T-cell (primary cell): ENCODE data around the gene CKAP2L. TPM values are rescaled to one million over a fixed set of nuclear protein-coding genes. Genes with fewer than 3 reads are reported as not detected.

Source experiments
- ATAC-seq, 4 experiments: fragments of 200-7000 bp in 3 of 4; fragments of 150-1000 bp in 1 of 4; cut with Tn5 transposase; replicated peaks in 1 of 4; 1 replicate in 3 of 4; 2 replicates in 1 of 4; pipeline ENCODE4 v1.10.0; 2021; ENCODE audit warnings: moderate library complexity in 3 of 4, mild to moderate bottlenecking in 2 of 4, moderate number of reproducible peaks in 1 of 4
- CTCF ChIA-PET, 2 donors: fragments of 300-600 bp; sonication (Branson Sonifier 250); formaldehyde crosslinking; loops; one replicate each; lab custom pipeline; 2022; ENCODE audit warnings: antibody characterized with exemption in 2 of 2; lab: Charles Lee
- POLR2A ChIA-PET, 2 donors: fragments of 300-600 bp; sonication (Branson Sonifier 250); formaldehyde crosslinking; loops; one replicate each; lab custom pipeline; 2022; ENCODE audit warnings: antibody characterized with exemption in 2 of 2; lab: Charles Lee
- DNase-seq, 35 experiments: peaks; one replicate each; pipeline versions ENCODE4 v3.0.0 to v3.0.0-alpha.2; 2013 to 2023
- H3K27ac ChIP-seq: one replicate; pipeline ENCODE4 v1.5.1; 2013; ENCODE audit warnings: low read length
- H3K27me3 ChIP-seq, 2 experiments: replicated peaks in 1 of 2; 1 replicate in 1 of 2; 2 replicates in 1 of 2; pipeline versions ENCODE4 v1.6.1 to v1.7.0; 2013; ENCODE audit warnings: low read length in 1 of 2, mixed read lengths in 1 of 2; ENCODE audit not compliant: control insufficient read depth in 2 of 2, insufficient read depth in 2 of 2; ENCODE audit errors: extremely low read depth in 1 of 2
- H3K36me3 ChIP-seq, 2 donors: 1 replicate in 1 of 2; 2 replicates in 1 of 2; pipeline versions ENCODE4 v1.6.1 to v1.7.0; 2013; ENCODE audit warnings: low read length in 1 of 2; ENCODE audit not compliant: control insufficient read depth in 2 of 2, insufficient read depth in 1 of 2; ENCODE audit errors: extremely low read depth in 1 of 2
- H3K4me1 ChIP-seq, 2 experiments: 1 replicate in 1 of 2; 2 replicates in 1 of 2; pipeline versions ENCODE4 v1.6.1 to v1.7.0; 2013; ENCODE audit warnings: low read length in 2 of 2, mixed read lengths in 1 of 2; ENCODE audit not compliant: insufficient read depth in 2 of 2, control insufficient read depth in 1 of 2; ENCODE audit errors: extremely low read depth in 1 of 2
- H3K4me3 ChIP-seq, 2 donors: 1 replicate in 1 of 2; 2 replicates in 1 of 2; pipeline versions ENCODE4 v1.5.1 to v1.7.0; 2013; ENCODE audit warnings: mild to moderate bottlenecking in 2 of 2, low read length in 1 of 2, moderate library complexity in 1 of 2; ENCODE audit not compliant: control insufficient read depth in 1 of 2; ENCODE audit errors: extremely low read depth in 1 of 2
- H3K9me3 ChIP-seq: 2 replicates; pipeline ENCODE4 v1.7.0; 2013
- H3K27ac Mint-ChIP-seq, 2 donors: one replicate each; pipeline ENCODE4 v1.8.0; 2020 to 2021; ENCODE audit warnings: mild to moderate bottlenecking in 2 of 2, mixed read lengths in 2 of 2
- H3K27me3 Mint-ChIP-seq, 2 donors: one replicate each; pipeline ENCODE4 v1.8.0; 2021 to 2022; ENCODE audit warnings: mixed read lengths in 2 of 2
- H3K36me3 Mint-ChIP-seq: one replicate; pipeline ENCODE4 v1.8.0; 2021; ENCODE audit warnings: mixed read lengths
- H3K4me1 Mint-ChIP-seq, 3 donors: one replicate each; pipeline ENCODE4 v1.8.0; 2020 to 2022; ENCODE audit warnings: mixed read lengths in 3 of 3, mild to moderate bottlenecking in 1 of 3
- H3K4me3 Mint-ChIP-seq, 3 donors: one replicate each; pipeline ENCODE4 v1.8.0; 2020 to 2022; ENCODE audit warnings: mild to moderate bottlenecking in 3 of 3, mixed read lengths in 3 of 3, moderate library complexity in 3 of 3
- H3K9me3 Mint-ChIP-seq, 3 donors: one replicate each; pipeline ENCODE4 v1.8.0; 2020 to 2022; ENCODE audit warnings: mixed read lengths in 3 of 3
- WGBS: methylation state at CpG from one replicate; pipeline ENCODE4 v1.1.5; 2013; ENCODE audit warnings: missing lambda C conversion rate; ENCODE audit not compliant: insufficient coverage; 5-methylcytosine and 5-hydroxymethylcytosine counted together
- total RNA-seq, 35 experiments: library from RNA in 6 of 35; stranded (reverse) in 6 of 35; fragments of 120-200 nt in 1 of 35; gene quantifications; one replicate each; pipeline versions ENCODE4 v1.2.1 to v1.2.4 and lab custom pipeline; 2013 to 2026

CKAP2L gene
- total RNA-seq, 5 donors from 2014 or later (not counting 1 experiment from before 2014, with no cell fraction given) = 0.22 to 1.5 (median 0.33) TPM

- Mint-ChIP-seq H3K4me3 (no peak overlapping the region), H3K9me3 (no peaks in the 10 kb centered on the region), H3K4me1 (peaks cover 0 to under 1% (median under 1%) of the 10 kb centered on the region in 3 donors), H3K27ac (no peak overlapping the region), H3K36me3 (no peaks in the 10 kb centered on the region), H3K27me3 (no peaks in the 10 kb centered on the region)
- Histone ChIP-seq H3K9me3 (no peaks in the 10 kb centered on the region), H3K36me3 (no peaks in the 10 kb centered on the region), H3K27me3 (no peaks in the 10 kb centered on the region), H3K4me3 (no peak overlapping the region), H3K4me1 (no peaks in the 10 kb centered on the region), H3K27ac (no peak overlapping the region)
- DNase-seq = no peak
- CTCF ChIA-PET = no interaction called here
- no peak for ATAC-seq
- POLR2A ChIA-PET = no interaction called here
- 67% methylated on average over 6 of the region's 8 CpGs for WGBS
Observed at GRCh38 chr2:112798979-112799975, 34.9 kb upstream of the CKAP2L start.

- no CpG with 5 or more reads among the region's 1 CpG for WGBS
- Histone ChIP-seq H3K27ac (no peak overlapping the region), H3K4me3 (no peak overlapping the region), H3K27me3 (no peaks in the 10 kb centered on the region), H3K36me3 (no peaks in the 10 kb centered on the region), H3K4me1 (no peaks in the 10 kb centered on the region), H3K9me3 (no peaks in the 10 kb centered on the region)
- POLR2A ChIA-PET = no interaction called here
- Mint-ChIP-seq H3K36me3 (no peaks in the 10 kb centered on the region), H3K4me1 (peaks cover 0 to 9% (median 4%) of the 10 kb centered on the region in 3 donors), H3K27me3 (no peaks in the 10 kb centered on the region), H3K27ac (no peak overlapping the region), H3K9me3 (no peaks in the 10 kb centered on the region), H3K4me3 (no peak overlapping the region)
- DNase-seq = no peak
- no peak for ATAC-seq
- CTCF ChIA-PET = no interaction called here
Observed at GRCh38 chr2:112796486-112796885, 32.1 kb upstream of the CKAP2L start.

- POLR2A ChIA-PET = interaction anchor here in 1 of 2 donors (0.6 kb wide), 1 partner anchor 35 kb away, joined by 3 read pairs; no protein-coding TSS in a partner anchor
Observed at GRCh38 chr2:112795774-112796173, 31.4 kb upstream of the CKAP2L start.

DNA sequence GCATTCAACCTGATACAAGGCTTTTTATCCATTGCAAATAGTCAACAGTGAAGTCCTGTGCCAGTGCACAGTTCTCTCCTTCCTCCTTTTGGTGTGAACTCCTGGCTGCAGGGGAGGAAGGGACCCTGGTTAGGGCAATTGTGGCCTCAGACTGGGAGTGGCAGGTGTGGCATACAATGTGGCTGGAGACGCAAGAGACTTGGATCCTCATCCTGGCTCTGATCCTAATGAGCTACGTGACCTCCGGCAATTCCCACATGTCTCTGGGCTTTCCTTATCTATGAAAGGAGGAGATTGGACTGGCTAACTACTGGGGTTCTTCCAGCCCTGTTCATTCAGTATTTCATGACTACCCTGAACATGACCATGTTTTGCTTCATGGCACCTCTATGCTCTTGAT is 30.4 kb upstream of the CKAP2L start:
- ChIA-PET POLR2A (no interaction called here), CTCF (no interaction called here)
- Histone ChIP-seq H3K27ac (no peak overlapping the region), H3K36me3 (no peaks in the 10 kb centered on the region), H3K4me1 (no peaks in the 10 kb centered on the region), H3K9me3 (no peaks in the 10 kb centered on the region), H3K4me3 (no peak overlapping the region), H3K27me3 (no peaks in the 10 kb centered on the region)
- Mint-ChIP-seq H3K36me3 (no peaks in the 10 kb centered on the region), H3K27me3 (no peaks in the 10 kb centered on the region), H3K4me3 (no peak overlapping the region), H3K9me3 (no peaks in the 10 kb centered on the region), H3K27ac (no peak overlapping the region), H3K4me1 (peaks cover 0 to 9% (median 4%) of the 10 kb centered on the region in 3 donors)
- no CpG with 5 or more reads among the region's 3 CpGs for WGBS
- DNase-seq (no peak), ATAC-seq (no peak)

More at GRCh38 chr2:112795774-112796173, 31.4 kb upstream of the CKAP2L start:
- Histone ChIP-seq H3K27me3 (no peaks in the 10 kb centered on the region), H3K4me3 (no peak overlapping the region), H3K36me3 (no peaks in the 10 kb centered on the region), H3K4me1 (no peaks in the 10 kb centered on the region), H3K9me3 (no peaks in the 10 kb centered on the region), H3K27ac (no peak overlapping the region)
- DNase-seq (no peak), ATAC-seq (no peak)
- Mint-ChIP-seq H3K4me1 (peaks cover 0 to 9% (median 4%) of the 10 kb centered on the region in 3 donors), H3K27me3 (no peaks in the 10 kb centered on the region), H3K9me3 (no peaks in the 10 kb centered on the region), H3K4me3 (no peak overlapping the region), H3K27ac (no peak overlapping the region), H3K36me3 (no peaks in the 10 kb centered on the region)
- CTCF ChIA-PET = no interaction called here
- WGBS = no CpG with 5 or more reads among the region's 1 CpG

GRCh38 chr2:112794131-112794733 is 29.8 kb upstream of the CKAP2L start:
- ATAC-seq (peak in 2 of 4 experiments; percentile 20 to 48), DNase-seq (peak in 13 of 35 experiments; percentile 4 to 52 (median 16))
- ChIA-PET CTCF (no interaction called here), POLR2A (interaction anchor here in 1 of 2 donors (0.7 kb wide), 2 partner anchors 43 to 188 kb away, joined by 3 to 4 read pairs; no protein-coding TSS in a partner anchor)
- Histone ChIP-seq H3K36me3 (no peaks in the 10 kb centered on the region), H3K27me3 (no peaks in the 10 kb centered on the region), H3K4me1 (no peaks in the 10 kb centered on the region), H3K9me3 (no peaks in the 10 kb centered on the region), H3K4me3 (no peak overlapping the region), H3K27ac (no peak overlapping the region)
- Mint-ChIP-seq H3K36me3 (no peaks in the 10 kb centered on the region), H3K27me3 (peaks cover 0 to 1% of the 10 kb centered on the region in 2 donors), H3K9me3 (no peaks in the 10 kb centered on the region), H3K27ac (peak overlapping the region in 1 of 2 donors; percentile 9), H3K4me3 (no peak overlapping the region), H3K4me1 (peaks cover 0 to 9% (median 4%) of the 10 kb centered on the region in 3 donors)
- WGBS = 63% methylated on average over 3 of the region's 5 CpGs

DNA sequence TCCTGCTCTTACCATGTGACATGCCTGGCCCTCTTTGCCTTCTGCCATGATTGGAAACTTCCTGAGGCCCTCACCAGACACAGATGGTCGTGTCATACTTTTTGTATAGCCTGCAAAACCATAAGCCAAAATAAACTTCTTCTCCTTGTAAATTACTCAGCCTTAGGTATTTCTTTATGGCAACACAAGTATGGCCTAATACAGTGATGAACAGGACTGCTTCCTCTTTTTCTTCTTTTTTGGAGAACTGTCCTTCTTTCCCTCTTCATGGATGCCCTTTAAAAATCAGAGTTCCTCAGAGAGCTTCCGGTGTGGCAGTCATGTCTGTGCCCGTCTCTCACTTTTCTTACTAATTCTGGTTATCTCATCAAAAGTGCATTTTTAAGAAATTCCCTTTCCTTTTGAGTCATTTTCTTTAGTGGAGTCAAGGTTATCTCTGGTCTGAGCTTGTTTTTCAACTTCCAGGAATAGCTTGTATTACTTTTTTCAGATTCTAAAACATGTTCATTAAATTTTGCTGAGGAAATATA is 29.1 kb upstream of the CKAP2L start:
- ChIA-PET POLR2A (interaction anchor here in 1 of 2 donors (0.7 kb wide), 2 partner anchors 44 to 187 kb away, joined by 3 to 4 read pairs; no protein-coding TSS in a partner anchor), CTCF (no interaction called here)
- no peaks in the 10 kb centered on the region for H3K9me3 Mint-ChIP-seq
- Histone ChIP-seq H3K27ac (no peak overlapping the region), H3K27me3 (no peaks in the 10 kb centered on the region), H3K36me3 (no peaks in the 10 kb centered on the region), H3K9me3 (no peaks in the 10 kb centered on the region), H3K4me3 (no peak overlapping the region), H3K4me1 (no peaks in the 10 kb centered on the region)
- H3K36me3 Mint-ChIP-seq = no peaks in the 10 kb centered on the region
- ATAC-seq (no peak), DNase-seq (no peak)
- peaks cover 0 to 1% of the 10 kb centered on the region in 2 donors for H3K27me3 Mint-ChIP-seq
- peaks cover 0 to 9% (median 4%) of the 10 kb centered on the region in 3 donors for H3K4me1 Mint-ChIP-seq
- peak overlapping the region in 1 of 2 donors; percentile 29 for H3K27ac Mint-ChIP-seq
- no peak overlapping the region for H3K4me3 Mint-ChIP-seq
- 0% methylated on average over 2 of the region's 3 CpGs for WGBS
